Measurements from ENCODE around the gene DAGLB.
A peak's percentile ranks its signal among the peaks of the same experiment; 100 is the strongest.
"Not testable (repeated sequence)": the region's sequence is repeated elsewhere in the genome, so short reads cannot be mapped to it uniquely, and the experiment has no call there.

The DAGLB gene, protein sequence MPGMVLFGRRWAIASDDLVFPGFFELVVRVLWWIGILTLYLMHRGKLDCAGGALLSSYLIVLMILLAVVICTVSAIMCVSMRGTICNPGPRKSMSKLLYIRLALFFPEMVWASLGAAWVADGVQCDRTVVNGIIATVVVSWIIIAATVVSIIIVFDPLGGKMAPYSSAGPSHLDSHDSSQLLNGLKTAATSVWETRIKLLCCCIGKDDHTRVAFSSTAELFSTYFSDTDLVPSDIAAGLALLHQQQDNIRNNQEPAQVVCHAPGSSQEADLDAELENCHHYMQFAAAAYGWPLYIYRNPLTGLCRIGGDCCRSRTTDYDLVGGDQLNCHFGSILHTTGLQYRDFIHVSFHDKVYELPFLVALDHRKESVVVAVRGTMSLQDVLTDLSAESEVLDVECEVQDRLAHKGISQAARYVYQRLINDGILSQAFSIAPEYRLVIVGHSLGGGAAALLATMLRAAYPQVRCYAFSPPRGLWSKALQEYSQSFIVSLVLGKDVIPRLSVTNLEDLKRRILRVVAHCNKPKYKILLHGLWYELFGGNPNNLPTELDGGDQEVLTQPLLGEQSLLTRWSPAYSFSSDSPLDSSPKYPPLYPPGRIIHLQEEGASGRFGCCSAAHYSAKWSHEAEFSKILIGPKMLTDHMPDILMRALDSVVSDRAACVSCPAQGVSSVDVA

DNA sequence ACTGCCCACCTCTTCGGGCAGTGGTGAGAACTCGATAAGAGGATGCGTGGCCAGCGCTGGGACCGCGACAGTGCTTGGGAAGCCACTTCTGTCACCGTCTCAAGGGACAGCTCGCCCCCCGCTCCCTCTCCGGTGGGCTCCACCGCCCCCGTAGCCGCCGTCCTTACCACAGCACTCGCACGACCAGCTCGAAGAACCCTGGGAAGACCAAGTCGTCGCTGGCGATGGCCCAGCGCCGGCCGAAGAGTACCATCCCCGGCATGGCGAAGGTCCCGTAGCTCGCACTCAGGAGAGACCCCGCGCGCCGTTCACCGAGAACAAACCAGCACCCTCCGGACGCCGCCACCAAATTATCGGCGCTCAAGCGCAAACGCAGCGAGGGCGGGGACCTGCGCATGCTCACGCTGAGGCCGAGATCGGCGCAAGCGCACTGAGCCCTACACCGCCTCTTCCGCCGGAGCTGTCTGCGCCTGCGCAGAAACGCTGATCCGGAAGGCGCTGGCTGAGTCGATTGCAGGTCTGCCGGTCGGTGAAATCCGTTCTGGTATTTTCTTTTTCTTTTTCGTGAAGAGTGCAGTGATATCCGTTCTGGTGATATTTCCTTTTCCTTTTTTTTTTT, at the start of gene DAGLB:
TSS of gene DAGLB (minus strand) at position 374 of the 619 bp plus-strand sequence. CDS start at position 262, 112 bp downstream.
- DNase-seq (ENCODE audit: low read depth in 2 of 2) = peak; percentile 92 to 95

DNA sequence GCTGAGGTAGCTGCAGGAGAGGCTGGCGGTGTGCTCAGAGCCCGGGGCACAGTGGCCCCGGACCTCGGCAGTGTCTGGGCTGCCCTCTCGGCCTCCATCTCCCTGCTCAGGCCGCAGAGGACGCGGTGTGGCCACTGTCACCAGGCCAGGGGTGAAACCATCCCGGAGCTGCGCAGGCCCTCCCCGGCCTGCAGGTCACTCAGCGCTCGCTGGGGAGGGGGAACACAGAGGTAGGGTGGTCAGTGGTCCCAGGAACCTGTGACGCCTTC, 49.8 kb upstream of the DAGLB start:
- no peak for DNase-seq (ENCODE audit: low read depth in 2 of 2)

DNA sequence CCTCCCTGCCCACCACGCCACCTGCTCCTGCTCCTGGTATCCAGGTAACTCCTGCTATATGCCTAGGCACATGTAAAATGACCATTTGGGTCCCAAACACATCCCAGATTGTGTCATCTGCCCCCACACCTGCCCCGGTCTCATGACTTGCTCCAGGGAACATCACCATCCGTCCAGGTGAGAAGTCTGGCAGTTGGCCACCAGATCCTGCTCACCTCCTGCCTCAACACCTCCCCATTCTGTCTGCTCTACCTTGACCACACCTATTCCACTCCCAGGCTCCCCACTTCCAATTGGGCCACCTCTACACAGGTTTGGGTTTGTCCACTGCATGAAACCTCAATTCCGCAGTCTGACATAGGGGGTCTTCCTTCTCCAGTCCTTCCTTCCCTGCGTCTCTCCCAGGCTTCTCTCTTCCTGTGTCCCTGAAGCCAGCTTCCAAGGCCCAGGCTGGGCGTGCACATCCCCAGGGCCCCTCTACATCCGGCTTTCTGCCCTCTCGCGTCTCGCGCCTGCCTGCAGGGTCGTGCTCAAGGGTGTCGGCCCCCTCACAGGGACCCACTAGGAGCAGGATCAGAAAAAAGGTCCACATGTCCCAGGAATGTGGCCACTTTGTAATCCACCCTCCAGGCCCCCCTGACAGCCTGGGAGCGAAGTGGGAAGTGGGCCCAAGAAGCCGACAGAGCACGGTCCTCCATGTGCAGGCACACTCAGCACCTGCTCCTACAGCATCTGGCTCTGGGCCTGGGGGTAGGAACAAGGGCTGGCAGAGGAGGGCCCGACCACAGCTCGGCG, 49.3 kb upstream of the DAGLB start:
- no peak for DNase-seq (ENCODE audit: low read depth in 2 of 2)

DNA sequence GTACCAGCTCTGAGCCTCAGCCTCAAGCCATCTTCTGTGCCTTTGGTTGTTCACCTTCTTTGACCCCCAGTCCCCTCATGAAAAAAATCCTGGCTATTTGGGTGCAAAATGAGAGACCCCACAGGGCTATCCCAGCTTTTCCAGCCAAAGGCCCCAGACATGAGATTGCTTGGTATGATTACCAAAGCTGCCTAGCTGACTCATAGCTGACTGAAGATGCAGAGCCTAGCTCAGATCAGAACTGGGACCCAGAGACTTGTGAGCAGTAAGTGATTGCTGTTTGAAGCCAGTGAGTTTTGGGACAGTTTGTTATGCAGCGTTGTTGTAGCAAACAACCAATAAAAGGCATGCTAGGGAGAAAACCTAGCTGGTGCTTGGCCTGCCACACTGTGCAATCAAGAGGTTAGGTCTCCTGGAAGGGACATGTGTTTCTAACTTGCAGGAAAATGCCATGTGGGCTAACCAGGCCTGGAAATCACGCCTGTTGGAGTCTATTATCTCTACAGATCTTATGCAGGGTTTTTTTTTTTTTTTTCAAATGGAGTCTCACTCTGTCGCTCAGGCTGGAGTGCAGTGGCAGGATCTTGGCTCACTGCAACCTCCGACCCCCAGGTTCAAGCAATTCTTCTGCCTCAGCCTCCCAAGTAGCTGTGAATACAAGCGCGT, 48.0 kb upstream of the DAGLB start:
- no peak for DNase-seq (ENCODE audit: low read depth in 2 of 2)

DNA sequence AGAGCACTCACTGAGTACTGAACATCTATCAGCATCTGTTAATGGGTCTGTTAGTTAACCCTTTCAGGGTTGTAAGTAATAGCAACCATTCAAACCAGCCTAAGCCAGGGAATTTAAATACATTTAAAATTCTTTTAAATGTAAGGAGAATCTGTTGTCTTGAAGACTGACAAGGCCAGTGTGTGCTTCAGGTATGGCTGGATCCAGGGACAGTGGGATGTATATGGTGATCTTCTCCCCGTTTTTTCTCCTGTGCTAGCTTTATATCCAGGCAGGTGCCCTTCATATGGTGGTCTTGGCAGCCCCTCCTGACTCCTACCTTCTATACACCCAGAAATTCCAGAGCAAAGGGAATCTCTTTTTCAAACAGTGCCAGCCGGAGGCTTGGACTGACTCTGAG, 46.6 kb upstream of the DAGLB start:
- no peak for DNase-seq (ENCODE audit: low read depth in 2 of 2)

DNA sequence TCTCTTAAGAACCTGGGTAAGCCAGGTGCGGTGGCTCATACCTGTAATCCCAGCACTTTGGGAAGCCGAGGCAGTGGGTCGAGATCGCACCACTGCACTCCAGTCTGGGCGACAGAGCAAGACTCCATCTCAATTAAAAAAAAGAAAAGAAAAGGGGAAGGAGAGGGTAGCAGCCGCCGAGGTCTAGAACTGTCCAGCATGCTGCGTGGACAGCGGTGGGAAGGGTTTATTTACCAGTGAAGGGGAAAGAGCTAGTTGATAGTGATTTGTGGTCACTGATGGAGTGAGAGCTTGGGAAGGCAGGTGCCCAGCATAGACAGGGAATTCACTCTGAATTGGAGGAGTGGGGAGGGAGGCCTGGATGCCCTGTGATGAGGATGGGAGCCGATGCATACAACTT, 43.4 kb upstream of the DAGLB start:
- no peak for DNase-seq (ENCODE audit: low read depth in 2 of 2)

DNA sequence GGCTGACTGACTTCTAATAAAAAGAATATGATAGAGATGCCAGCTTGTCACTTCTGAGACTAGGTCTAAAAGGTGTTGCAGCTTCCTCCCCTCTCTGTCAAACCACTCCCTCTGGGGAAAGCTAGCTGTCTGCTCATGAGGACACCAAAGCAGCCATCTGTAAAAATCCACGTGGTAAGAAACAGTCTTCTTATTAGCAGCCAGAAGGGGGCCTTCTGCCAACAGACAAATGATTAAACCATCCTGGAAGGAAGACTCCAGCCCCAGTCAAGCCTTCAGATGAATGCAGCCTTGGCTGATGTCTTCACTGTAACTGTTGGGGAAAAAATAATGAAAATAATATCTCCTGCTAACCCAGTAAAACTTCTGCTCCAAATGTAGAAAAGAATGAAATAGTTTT, 41.9 kb upstream of the DAGLB start:
- no peak for DNase-seq (ENCODE audit: low read depth in 2 of 2)

DNA sequence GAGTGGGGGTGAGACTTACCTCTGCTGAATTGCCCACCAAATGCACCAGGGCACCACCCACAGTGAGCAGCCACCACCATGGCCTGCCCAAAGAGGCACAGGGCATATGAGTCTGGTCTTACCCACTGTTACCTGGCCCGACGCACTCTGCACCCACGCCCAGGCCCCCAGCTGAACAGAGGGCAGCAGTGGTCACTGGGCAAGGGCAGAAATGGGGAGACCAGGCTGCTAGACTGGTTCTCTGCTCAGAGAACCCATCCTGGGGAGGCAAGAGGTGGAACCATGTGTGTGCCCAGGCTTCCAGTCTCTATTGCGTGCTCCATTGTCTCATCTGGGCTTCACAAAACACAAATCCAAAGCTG, 39.4 kb upstream of the DAGLB start:
- DNase-seq (ENCODE audit: low read depth in 2 of 2) = no peak

DNA sequence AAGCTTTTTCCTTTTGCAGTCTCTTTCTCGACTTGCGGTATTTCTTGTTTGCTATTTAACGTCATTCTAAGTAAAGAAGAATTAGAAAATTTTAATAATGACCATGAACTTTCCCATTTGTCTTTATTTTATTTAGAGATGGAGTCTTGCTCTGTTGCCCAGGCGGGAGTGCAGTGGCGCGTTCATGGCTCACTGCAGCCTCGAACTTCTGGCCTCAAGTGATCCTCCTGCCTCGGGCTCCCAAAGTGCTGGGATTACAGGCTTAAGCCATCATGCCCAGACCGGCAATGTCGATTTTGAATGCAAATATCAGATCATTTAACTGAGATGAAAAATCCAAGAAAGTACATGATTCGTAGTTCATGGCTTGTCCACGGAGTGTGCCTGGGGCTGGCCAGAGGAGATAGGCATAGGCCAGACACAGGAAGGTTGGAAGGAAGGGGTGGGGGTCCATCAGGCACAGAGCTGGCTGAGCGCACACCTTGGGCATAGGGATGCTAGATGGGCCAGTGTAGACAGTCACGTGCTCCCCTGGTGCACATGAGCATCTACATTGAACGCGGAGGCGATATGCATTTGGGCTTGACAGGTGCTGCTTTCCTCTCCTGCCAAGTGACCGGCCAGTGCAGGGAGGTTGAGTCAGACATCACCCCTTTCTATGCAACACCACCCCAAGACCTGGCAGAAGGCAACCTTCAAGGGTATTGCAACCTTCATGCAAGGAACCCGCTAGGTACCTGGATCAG, 38.9 kb upstream of the DAGLB start:
- no peak for DNase-seq (ENCODE audit: low read depth in 2 of 2)

DNA sequence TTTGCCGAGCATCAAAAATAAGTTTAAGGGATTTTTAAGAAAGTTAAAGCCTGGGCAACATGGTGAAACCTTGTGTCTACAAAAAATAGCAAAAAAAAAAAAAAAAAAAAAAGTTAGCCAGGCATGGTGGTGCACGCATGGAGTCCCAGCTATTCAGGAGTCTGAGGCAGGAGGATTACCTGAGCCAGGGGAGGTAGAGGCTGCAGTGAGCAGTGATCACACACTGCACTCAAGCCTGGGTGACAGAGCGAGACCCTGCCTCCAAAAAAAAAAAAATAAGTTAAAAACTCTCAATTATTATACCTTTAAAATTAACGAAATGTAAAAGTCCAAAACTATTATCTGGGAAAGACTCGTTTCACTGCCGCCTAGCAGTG, 35.0 kb upstream of the DAGLB start:
- DNase-seq (ENCODE audit: low read depth in 2 of 2) = no peak

DNA sequence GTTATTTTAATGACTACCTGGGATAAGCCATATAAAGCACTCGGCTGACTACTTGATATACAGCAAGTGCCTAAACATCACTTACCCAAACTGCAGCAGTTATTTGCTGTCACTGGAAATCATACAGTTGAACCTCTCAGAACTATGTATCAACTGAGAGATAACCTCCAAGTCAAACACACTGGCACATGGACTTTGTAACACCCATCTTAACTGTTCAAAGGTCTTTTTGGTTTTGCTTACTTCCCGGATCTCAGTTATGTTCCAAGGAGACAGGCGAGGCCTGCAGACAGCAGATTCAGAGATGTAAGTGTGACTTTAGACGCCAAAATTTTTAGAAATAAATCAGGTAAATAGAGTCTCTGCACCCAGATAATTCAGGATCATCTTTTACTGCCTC, 34.6 kb upstream of the DAGLB start:
- DNase-seq (ENCODE audit: low read depth in 2 of 2) = no peak

DNA sequence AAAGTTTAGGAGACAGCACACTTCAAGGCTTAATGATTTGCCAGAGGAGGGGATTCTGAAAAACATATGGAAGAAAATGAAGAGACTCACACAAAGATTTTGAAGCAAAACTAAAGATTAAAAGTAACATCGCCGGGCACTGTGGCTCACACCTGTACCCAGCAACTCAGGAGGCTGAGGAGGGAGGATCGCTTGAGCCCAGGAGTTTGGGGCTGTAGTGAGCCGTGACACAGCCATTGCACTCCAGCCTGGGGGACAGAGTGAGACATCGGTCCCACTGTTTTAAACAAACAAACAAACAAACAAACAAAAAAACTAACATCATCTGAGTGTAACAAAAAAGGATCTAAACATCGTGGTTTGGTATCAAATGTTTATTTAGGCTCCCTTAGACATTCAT, 33.7 kb upstream of the DAGLB start:
- DNase-seq (ENCODE audit: low read depth in 2 of 2) = no peak

DNA sequence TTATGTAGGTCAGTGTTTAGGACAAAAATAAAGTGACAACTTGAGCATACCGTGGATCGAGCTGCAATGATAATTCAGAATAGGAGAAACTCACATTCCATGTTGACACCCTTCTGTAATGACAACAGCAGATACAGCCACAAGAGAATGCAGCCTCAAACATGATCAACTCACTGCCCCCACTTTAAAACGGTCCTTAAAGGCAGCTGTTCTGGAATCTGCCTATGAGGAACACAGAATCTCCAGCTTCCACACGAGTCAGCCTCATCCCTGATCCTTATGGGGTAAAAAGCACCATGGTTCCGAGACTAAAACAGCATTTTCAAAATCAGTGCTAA, 32.5 kb upstream of the DAGLB start:
- DNase-seq (ENCODE audit: low read depth in 2 of 2) = no peak

DNA sequence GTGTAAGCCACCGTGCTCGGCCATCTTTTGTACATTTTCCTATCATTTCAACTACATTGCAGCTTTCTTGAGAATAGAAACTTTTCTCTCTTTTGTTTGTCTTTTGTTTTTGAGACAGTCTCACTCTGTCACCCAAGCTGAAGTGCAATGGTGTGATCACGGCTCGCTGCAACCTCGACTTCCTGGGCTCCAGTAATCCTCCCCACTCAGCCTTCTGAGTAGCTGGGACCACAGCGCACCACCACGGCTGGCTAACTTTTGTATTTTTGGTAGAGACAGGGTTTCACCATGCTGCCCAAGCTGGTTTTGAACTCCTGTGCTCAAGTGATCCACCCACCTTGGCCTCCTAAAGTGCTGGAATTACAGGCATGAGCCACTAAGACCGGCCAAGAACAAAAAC, 31.3 kb upstream of the DAGLB start:
- no peak for DNase-seq (ENCODE audit: low read depth in 2 of 2)

DNA sequence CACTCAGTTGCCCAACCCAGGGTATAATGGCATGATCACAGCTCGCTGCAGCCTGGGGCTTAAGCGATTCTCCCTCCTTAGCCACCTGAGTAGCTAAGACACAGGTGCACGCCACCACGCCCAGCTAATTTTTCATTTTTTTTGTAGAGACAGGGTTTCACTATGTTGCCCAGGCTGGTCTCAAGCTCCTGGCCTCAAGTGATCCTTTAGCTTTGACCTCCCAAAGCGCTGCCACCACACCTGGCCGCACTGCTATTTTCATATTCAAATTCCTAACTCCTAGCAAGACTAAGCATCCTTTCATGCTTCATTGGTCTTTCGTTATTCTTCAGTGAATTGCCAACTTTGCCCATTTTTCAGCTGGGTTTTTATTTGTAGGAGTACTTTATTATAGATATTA, 30.4 kb upstream of the DAGLB start:
- DNase-seq (ENCODE audit: low read depth in 2 of 2) = no peak

DNA sequence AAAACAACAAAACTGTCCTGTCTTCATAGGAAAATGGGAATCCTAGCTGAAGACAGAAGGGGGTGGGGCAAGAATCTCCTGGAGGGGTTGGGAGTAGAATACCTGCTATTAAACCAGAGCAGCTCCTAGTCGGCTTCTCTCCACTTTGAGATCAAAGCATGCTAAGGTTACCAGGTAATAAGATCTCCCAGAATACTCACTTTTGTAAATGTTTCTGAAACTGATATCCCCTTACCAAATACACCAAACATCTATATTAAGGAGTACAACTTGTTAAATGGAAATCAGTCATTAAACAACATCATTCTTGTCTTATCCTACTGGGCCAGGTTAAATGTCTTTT, 29.5 kb upstream of the DAGLB start:
- no peak for DNase-seq (ENCODE audit: low read depth in 2 of 2)

DNA sequence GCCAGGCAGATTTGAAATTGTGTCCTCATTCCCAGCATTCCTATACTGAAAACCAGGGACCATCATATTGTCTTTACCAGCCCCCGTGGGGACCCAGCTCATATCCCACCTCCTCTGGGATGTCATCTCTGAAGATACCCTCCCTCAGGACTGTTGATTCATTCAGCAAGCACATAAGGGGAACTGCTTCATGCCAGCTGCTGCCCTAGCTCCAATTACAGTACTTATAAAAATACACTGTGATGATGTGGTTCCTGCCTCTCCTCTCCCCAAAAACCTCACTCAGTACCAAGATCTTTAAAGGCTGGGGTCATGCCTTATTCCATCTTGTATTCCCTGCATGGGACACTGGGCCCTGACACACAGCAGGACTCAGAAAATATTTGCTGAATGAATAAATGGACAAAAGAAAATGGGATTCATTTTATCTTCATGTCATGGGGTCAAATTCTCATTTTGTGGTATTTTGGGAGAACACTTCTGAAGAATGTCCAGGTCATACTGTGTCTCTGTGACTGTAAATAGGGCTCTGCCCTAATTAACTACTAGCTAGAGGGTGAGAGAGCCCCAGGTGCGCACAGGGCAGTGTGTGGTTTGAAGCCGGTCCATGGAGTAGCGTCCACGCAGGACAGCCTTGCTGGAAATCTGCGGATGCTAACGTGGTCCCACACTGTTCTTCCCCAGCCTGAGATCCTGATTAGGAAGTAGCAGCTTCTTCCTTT, 29.0 kb upstream of the DAGLB start:
- no peak for DNase-seq (ENCODE audit: low read depth in 2 of 2)

DNA sequence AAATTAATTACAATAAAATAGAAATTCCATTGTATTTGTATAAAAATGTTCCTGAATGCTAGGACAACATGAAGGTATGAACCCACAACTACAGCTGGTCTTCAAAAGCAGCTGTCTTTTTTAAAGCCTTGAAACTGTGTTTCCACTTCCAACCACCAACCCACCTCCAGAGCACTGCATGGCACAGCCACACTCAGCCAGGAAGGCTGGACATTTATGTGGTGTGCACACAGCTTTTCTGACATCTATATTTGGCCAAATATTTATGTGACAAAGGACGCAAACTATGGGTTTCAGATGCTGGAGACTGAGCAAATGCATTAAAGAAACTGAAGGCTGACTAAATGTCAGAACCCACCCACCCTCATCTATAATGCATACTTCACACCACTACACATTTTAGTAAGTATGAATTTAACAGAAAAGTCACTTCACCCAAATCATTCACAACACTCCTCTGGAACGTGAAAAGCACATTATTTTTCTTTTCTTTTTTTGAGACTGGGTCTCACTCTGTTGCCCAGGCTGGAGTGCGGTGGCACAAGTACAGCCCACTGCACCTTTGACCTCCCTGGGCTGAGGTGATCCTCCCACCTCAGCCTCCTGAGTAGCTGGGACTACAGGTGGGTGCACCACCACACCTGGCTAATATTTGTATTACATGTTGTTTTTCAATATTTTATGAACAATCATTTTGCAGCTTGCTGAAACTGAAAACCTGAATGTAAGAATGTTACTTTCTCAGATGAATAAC, 27.9 kb upstream of the DAGLB start:
- no peak for DNase-seq (ENCODE audit: low read depth in 2 of 2)

DNA sequence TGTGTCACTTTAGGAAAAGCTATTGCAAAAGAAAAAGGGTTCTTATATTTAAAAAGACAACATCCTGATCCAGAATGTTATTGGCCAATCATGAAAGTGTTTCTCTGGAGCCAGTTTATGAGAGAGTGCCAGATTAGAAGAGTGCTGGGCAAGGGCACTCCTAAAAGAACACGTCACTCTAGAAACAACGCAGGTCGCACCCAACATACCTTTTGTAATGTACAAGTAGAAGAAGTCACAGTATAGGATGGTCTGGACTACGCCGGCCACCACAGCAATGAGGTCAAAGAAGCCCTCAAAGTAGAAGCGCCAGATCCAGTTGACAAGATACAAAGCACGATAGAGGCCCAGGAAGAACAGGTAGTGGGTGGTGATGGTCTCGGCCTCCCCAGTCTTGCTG, 18.1 kb upstream of the DAGLB start:
- no peak for DNase-seq (ENCODE audit: low read depth in 2 of 2)

DNA sequence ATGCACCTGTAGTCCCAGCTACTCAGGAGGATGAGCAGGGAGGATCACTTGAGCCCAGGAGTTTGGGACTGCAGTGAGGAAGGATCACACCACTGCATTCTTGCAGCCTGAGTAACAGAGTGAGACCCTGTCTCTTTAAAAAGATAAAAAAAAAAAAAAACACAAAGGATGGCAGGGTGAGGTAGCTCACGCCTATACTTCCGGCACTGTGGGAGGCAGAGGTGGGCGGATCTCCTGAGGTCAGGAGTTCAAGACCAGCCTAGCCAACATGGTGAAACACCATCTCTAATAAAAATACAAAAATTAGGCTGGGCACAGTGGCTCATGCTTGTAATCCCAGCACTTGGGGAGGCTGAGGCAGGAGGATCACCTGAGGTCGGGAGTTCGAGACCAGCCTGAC, 15.9 kb upstream of the DAGLB start:
- not testable (repeated sequence) for DNase-seq (ENCODE audit: low read depth in 2 of 2)

Measured in stimulated activated CD4-positive, alpha-beta T cell treated with anti-CD3 and anti-CD28 coated beads, Interleukin-4, amount 100 ng/mL, for 48 hours (primary cell).